Lung (tissue), 12 donors: Measurements from ENCODE around the gene NAE1. TPM values are rescaled to one million over a fixed set of nuclear protein-coding genes. Genes with fewer than 3 reads are reported as not detected.

Source experiments
- ATAC-seq: fragments of 200-7000 bp; cut with Tn5 transposase; one replicate; pipeline ENCODE4 v1.9.1; 2020; ENCODE audit warnings: moderate number of reproducible peaks; ENCODE audit not compliant: insufficient read depth, low FRiP score
- DNase-seq, 3 donors: peaks; one replicate each; pipeline ENCODE4 v3.0.0-alpha.2; 2013 to 2017
- H3K27ac ChIP-seq, 2 donors: one replicate each; pipeline ENCODE4 v1.5.1; 2013; ENCODE audit warnings: mild to moderate bottlenecking in 2 of 2, moderate library complexity in 2 of 2, control low read depth in 1 of 2, inconsistent platforms in 1 of 2, low read depth in 1 of 2, low read length in 1 of 2
- H3K27me3 ChIP-seq, 3 donors: one replicate each; pipeline ENCODE4 v1.5.1; 2013; ENCODE audit warnings: low read length in 2 of 3; ENCODE audit not compliant: control insufficient read depth in 3 of 3, insufficient read depth in 3 of 3
- H3K36me3 ChIP-seq, 4 donors: one replicate each; pipeline ENCODE4 v1.5.1; 2013; ENCODE audit warnings: low read length in 4 of 4, mild to moderate bottlenecking in 1 of 4, moderate library complexity in 1 of 4; ENCODE audit not compliant: control insufficient read depth in 4 of 4, insufficient read depth in 4 of 4
- H3K4me1 ChIP-seq, 5 donors: one replicate each; pipeline ENCODE4 v1.5.1; 2013; ENCODE audit warnings: low read length in 5 of 5, mild to moderate bottlenecking in 2 of 5, moderate library complexity in 1 of 5; ENCODE audit not compliant: control insufficient read depth in 5 of 5, insufficient read depth in 5 of 5
- H3K4me3 ChIP-seq: one replicate; pipeline ENCODE4 v1.5.1; 2013; ENCODE audit warnings: mild to moderate bottlenecking, control low read depth, moderate library complexity
- H3K9ac ChIP-seq, 2 donors: one replicate each; pipeline ENCODE4 v1.5.1; 2013; ENCODE audit warnings: low read length in 2 of 2, control low read depth in 1 of 2; ENCODE audit not compliant: insufficient read depth in 1 of 2
- H3K9me3 ChIP-seq, 4 donors: one replicate each; pipeline ENCODE4 v1.5.1; 2013; ENCODE audit warnings: low read length in 3 of 4, mild to moderate bottlenecking in 1 of 4, moderate library complexity in 1 of 4; ENCODE audit not compliant: control insufficient read depth in 4 of 4, insufficient read depth in 3 of 4
- CTCF ChIP-seq: IDR thresholded peaks from 2 replicates; pipeline ENCODE4 v1.5.1; 2012; ENCODE audit warnings: mild to moderate bottlenecking; ENCODE audit errors: control extremely low read depth, extremely low read depth
- WGBS, 2 donors: extraction: QIAGEN DNeasy Blood & Tissue Kit; methylation state at CpG; one replicate each; pipeline ENCODE4 v1.1.7; 2013; 5-methylcytosine and 5-hydroxymethylcytosine counted together
- polyA plus RNA-seq, 2 donors: library from polyadenylated mRNA; stranded (reverse); fragments of 200-250 nt; gene quantifications; one replicate each; pipeline ENCODE4 v1.2.1, GENCODE V29; 2013
- total RNA-seq, 2 donors: library from RNA; depleted of rRNA in 1 of 2; stranded (reverse); fragments of >200 nt in 1 of 2; gene quantifications; one replicate each; pipeline ENCODE4 v1.2.1, GENCODE V29; 2014 to 2021
- donor health status: control.
- donor health status: control.
- donor health status: Bipolar disorder and iron deficiency.
- donor health status: healthy.
- donor health status: DM: yes; HTN: yes; CAD: no.

The NAE1 gene
- total and polyA plus RNA-seq, 4 donors: 24.2 to 64.4 (median 29.1) TPM

DNA sequence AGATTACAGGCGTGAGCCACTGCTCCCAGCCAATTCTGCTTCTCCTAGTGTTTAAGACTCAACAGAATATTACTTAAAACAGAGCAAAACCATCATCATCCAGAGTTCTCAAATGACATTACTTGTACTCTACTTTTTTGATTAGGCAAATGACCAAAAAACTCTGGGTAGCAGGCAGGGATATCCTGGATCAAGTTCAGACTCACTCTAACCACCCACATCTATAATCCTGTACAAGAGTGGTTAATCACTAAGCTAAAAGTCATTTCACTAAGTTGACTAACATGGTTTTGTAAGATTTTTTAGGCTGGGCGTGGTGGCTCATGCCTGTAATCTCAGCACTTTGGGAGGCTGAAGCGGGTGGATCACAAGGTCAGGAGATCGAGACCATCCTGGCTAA is 6.8 kb downstream of the NAE1 start:
- WGBS, 2 donors: 93 to 98% methylated on average over 4 of the region's 4 CpGs
- H3K9me3 ChIP-seq: no peaks in the 10 kb centered on the region
- no peaks in the 10 kb centered on the region for H3K27me3 ChIP-seq
- no peak overlapping the region for H3K9ac ChIP-seq
- DNase-seq: no peak
- TF ChIP-seq CTCF: no peak
- H3K4me1 ChIP-seq: peaks cover 0 to 2% (median 0%) of the 10 kb centered on the region in 5 donors
- H3K27ac ChIP-seq: no peak overlapping the region
- ATAC-seq: no peak
- peaks cover 15 to 29% (median 26%) of the 10 kb centered on the region in 4 donors for H3K36me3 ChIP-seq
- no peak overlapping the region for H3K4me3 ChIP-seq

GRCh38 chr16:66814734-66815133 is 16.0 kb downstream of the NAE1 start:
- Histone ChIP-seq H3K9ac (no peak overlapping the region), H3K4me3 (no peak overlapping the region), H3K4me1 (no peaks in the 10 kb centered on the region), H3K27ac (no peak overlapping the region), H3K27me3 (no peaks in the 10 kb centered on the region), H3K36me3 (peaks cover 16 to 43% (median 22%) of the 10 kb centered on the region in 4 donors), H3K9me3 (no peaks in the 10 kb centered on the region)
- DNase-seq (no peak), ATAC-seq (no peak)
- no peak for TF ChIP-seq CTCF
- 95 to 98% methylated on average over 2 of the region's 2 CpGs for WGBS, 2 donors

DNA sequence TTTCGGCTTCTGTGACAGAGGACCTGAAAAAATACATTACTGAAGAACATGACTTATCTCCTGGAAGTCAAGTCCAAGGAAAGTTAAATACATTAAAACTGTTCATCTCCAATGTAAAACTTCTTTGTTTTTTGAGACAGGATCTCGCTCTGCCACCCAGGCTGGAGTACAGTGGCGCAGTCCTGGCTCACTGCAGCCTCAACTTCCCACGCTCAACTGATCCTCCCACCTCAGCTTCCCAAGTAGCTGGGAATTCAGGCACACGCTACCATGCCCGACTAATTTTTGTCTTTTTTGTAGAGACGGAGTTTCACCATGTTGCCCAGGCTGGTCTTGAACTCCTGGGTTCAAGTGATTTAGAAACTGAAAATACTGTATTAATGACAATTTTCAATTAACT is 19.7 kb downstream of the NAE1 start:
- ATAC-seq: no peak
- Histone ChIP-seq H3K36me3 (peaks cover 17 to 46% (median 31%) of the 10 kb centered on the region in 4 donors), H3K4me3 (no peak overlapping the region), H3K27me3 (no peaks in the 10 kb centered on the region), H3K9ac (no peak overlapping the region), H3K4me1 (no peaks in the 10 kb centered on the region), H3K27ac (no peak overlapping the region), H3K9me3 (no peaks in the 10 kb centered on the region)
- no peak for TF ChIP-seq CTCF
- 98% methylated on average over 7 of the region's 7 CpGs for WGBS, 2 donors
- DNase-seq: no peak

GRCh38 chr16:66810391-66810790 is 20.4 kb downstream of the NAE1 start:
- H3K27me3 ChIP-seq: no peaks in the 10 kb centered on the region
- peaks cover 16 to 48% (median 33%) of the 10 kb centered on the region in 4 donors for H3K36me3 ChIP-seq
- WGBS, 2 donors: 94 to 96% methylated on average over 4 of the region's 4 CpGs

More at GRCh38 chr16:66810391-66810790, 20.4 kb downstream of the NAE1 start:
- H3K4me1 ChIP-seq: no peaks in the 10 kb centered on the region
- H3K27ac ChIP-seq: no peak overlapping the region
- no peak for DNase-seq
- H3K9ac ChIP-seq: no peak overlapping the region
- TF ChIP-seq CTCF: no peak
- H3K4me3 ChIP-seq: no peak overlapping the region
- ATAC-seq: no peak
- no peaks in the 10 kb centered on the region for H3K9me3 ChIP-seq
